Esophagus muscularis mucosa (tissue), 4 donors: ENCODE results near the gene ACVR1B. TPM values are rescaled to one million over a fixed set of nuclear protein-coding genes. Genes with fewer than 3 reads are reported as not detected.

Experiments
- DNase-seq: peaks from one replicate; pipeline ENCODE4 v3.0.0-alpha.2; 2017; ENCODE audit errors: extremely low spot score
- H3K27ac ChIP-seq, 4 donors: fragments of 200-600 bp; sonication (generic); replicated peaks in 1 of 4; 1 replicate in 3 of 4; 2 replicates in 1 of 4; pipeline ENCODE4 v1.5.1; 2016 to 2019; ENCODE audit warnings: mild to moderate bottlenecking in 1 of 4
- H3K27me3 ChIP-seq, 4 donors: fragments of 200-600 bp; sonication (generic); one replicate each; pipeline versions ENCODE4 v1.5.1 to v1.6.0; 2016 to 2019
- H3K36me3 ChIP-seq, 4 donors: fragments of 200-600 bp; sonication (generic); one replicate each; pipeline ENCODE4 v1.5.1; 2016 to 2019
- H3K4me1 ChIP-seq, 4 donors: fragments of 200-600 bp; sonication (generic); one replicate each; pipeline ENCODE4 v1.5.1; 2016 to 2019
- H3K4me3 ChIP-seq, 4 donors: fragments of 200-600 bp; sonication (generic); 1 replicate in 2 of 4; 2 replicates in 2 of 4; pipeline ENCODE4 v1.5.1; 2016 to 2019; ENCODE audit warnings: mild to moderate bottlenecking in 4 of 4, moderate library complexity in 1 of 4
- H3K9me3 ChIP-seq, 4 donors: fragments of 200-600 bp; sonication (generic); 1 replicate in 3 of 4; 2 replicates in 1 of 4; pipeline ENCODE4 v1.5.1; 2016 to 2019
- EP300 ChIP-seq: sonication (generic); formaldehyde crosslinking; IDR thresholded peaks from one replicate; pipeline ENCODE4 v1.6.1; 2017; ENCODE audit warnings: antibody characterized with exemption
- POLR2A ChIP-seq: fragments of 450-650 bp; IDR thresholded peaks from one replicate; pipeline ENCODE4 v1.6.1; 2017; ENCODE audit warnings: antibody characterized with exemption, moderate library complexity, mild to moderate bottlenecking, low read depth
- POLR2AphosphoS5 ChIP-seq, 2 donors: sonication (generic); formaldehyde crosslinking; IDR thresholded peaks; one replicate each; pipeline ENCODE4 v1.6.1; 2017; ENCODE audit warnings: antibody characterized with exemption in 2 of 2
- WGBS: methylation state at CpG from one replicate; pipeline ENCODE4 v1.1.5; 2018; 5-methylcytosine and 5-hydroxymethylcytosine counted together
- intact Hi-C: fragments of 100-400 bp; cut with DNase I; formaldehyde crosslinking; loops from one replicate; pipeline ENCODE4 v1.15.1; 2023
- total RNA-seq, 4 donors: library from RNA; depleted of rRNA; stranded (reverse); fragments of >200 nt; gene quantifications; one replicate each; pipeline versions ENCODE4 v1.1.0 to v1.2.1, GENCODE V29; 2016
- TF ChIP-seq, protein P1 (sequence below), 3 experiments: fragments of 200-600 bp in 2 of 3; fragments of 450-650 bp in 1 of 3; sonication (generic) in 2 of 3; IDR thresholded peaks; one replicate each; pipeline ENCODE4 v1.5.1; 2017 to 2019; ENCODE audit warnings: antibody characterized with exemption in 3 of 3, mild to moderate bottlenecking in 2 of 3, moderate library complexity in 1 of 3

The ACVR1B gene
- total RNA-seq, 4 donors from 2014 or later = 9.1 to 22.4 (median 13.9) TPM

DNA sequence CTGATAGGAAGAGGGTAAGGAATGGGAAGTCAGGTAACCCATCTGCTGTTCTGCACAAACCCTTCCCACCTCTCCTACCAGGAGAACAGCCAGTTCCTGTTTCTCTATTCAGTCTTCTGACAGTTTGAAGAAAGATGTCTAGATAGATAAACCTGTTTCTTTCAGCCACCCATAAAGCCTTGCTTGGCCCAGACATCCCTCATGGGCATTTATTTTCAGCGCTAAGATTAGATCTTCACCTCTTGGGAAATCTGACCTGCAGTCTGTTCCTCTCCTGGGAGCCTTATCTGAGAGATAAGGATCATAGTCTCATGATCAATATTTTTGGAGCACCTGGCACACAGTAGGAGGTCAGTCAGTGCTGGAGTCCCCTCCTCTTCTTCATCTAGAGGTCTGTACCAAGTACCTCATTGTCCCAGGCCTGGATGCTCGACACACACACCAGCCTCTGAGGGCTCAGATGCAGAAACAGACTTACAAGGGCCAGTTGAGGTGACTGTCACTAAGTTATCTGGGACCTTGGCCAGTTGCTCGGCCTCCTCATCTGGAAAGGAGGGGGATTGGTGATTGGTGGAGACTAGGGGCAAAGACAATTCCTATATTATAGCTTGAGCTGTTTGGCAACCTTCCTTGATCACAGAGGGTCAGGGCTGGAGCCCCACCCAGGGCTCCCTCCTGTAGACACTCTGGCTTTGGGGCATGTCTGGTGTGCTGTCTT is 26.0 kb upstream of the ACVR1B start:
- peaks cover 27 to 38% (median 33%) of the 10 kb centered on the region in 4 donors for H3K4me1 ChIP-seq

DNA sequence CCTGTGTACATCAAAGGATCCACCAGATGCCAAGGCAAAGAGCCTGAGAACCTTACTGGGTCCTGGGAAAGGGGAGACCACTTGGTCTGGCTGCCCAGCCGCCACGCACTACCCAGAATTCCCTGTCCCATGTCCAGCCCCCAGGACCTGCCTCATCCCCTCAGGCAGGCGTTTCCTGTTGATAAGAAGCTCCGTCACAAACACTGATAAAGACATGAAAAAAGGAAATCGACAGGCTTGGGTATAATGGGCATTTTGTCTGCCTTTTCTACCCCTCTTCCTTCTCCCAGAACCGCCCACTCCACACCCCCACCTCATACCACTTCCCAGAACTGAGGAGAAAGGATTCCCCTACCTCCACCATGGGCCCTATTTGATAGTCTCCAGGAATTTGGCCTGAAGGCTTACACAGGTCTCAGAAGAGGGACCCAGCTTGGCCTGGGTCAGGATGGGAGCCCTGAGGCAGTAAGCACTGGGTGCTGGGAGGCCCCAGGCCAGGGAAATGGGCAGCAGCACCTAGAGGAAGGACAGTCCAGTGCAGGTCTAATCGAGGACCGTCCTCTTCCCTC is 25.4 kb upstream of the ACVR1B start:
- Histone ChIP-seq H3K36me3 (peaks cover 0 to 6% (median 0%) of the 10 kb centered on the region in 4 donors), H3K27me3 (peaks cover 0 to 8% (median 2%) of the 10 kb centered on the region in 4 donors), H3K4me3 (no peak overlapping the region), H3K27ac (peak overlapping the region in 3 of 4 donors; percentile 0 to 44 (median 27)), H3K4me1 (peaks cover 27 to 38% (median 33%) of the 10 kb centered on the region in 4 donors), H3K9me3 (no peaks in the 10 kb centered on the region)
- DNase-seq = no peak
- TF ChIP-seq EP300 = no peak
- 70% methylated on average over 8 of the region's 8 CpGs for WGBS
- intact Hi-C loops = no loop called here

More for the DNA sequence above, 26.0 kb upstream of the ACVR1B start:
- intact Hi-C loops = no loop called here
- 90% methylated on average over 3 of the region's 3 CpGs for WGBS
- peaks cover 0 to 12% (median 0%) of the 10 kb centered on the region in 4 donors for H3K36me3 ChIP-seq
- H3K27ac ChIP-seq = peak overlapping the region in 2 of 4 donors; percentile 0 to 44
- no peak for DNase-seq
- H3K27me3 ChIP-seq = peaks cover 0 to 8% (median 2%) of the 10 kb centered on the region in 4 donors
- H3K9me3 ChIP-seq = no peaks in the 10 kb centered on the region
- no peak overlapping the region for H3K4me3 ChIP-seq
- no peak for TF ChIP-seq EP300
- no peak for TF ChIP-seq POLR2A
- TF ChIP-seq, protein P1, sequence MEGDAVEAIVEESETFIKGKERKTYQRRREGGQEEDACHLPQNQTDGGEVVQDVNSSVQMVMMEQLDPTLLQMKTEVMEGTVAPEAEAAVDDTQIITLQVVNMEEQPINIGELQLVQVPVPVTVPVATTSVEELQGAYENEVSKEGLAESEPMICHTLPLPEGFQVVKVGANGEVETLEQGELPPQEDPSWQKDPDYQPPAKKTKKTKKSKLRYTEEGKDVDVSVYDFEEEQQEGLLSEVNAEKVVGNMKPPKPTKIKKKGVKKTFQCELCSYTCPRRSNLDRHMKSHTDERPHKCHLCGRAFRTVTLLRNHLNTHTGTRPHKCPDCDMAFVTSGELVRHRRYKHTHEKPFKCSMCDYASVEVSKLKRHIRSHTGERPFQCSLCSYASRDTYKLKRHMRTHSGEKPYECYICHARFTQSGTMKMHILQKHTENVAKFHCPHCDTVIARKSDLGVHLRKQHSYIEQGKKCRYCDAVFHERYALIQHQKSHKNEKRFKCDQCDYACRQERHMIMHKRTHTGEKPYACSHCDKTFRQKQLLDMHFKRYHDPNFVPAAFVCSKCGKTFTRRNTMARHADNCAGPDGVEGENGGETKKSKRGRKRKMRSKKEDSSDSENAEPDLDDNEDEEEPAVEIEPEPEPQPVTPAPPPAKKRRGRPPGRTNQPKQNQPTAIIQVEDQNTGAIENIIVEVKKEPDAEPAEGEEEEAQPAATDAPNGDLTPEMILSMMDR (IDR thresholded peaks at IDR 0.05) = no peak
- TF ChIP-seq POLR2AphosphoS5 (IDR thresholded peaks at IDR 0.05) = no peak

DNA sequence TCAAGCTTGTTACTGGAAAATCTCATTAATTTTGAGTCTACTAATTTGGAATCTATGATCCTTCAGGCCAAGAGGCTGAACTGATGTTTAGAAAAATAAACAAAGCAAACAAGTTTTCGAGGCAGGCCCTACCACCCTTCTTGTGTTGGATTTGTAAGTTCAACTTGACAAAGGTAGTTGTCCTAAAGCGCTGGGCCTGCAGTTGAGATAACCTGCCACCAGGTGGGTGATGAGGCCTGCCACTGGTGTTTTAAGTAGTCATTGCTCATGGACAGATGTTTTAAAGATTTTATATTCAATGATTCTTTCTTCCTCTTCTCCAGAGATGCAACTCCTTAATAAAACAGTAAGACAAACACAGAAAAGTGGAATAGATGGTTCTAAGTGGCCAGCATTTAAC is 24.8 kb upstream of the ACVR1B start:
- no peak for DNase-seq
- H3K4me3 ChIP-seq = no peak overlapping the region
- peaks cover 0 to 8% (median 2%) of the 10 kb centered on the region in 4 donors for H3K27me3 ChIP-seq
- H3K27ac ChIP-seq = peak overlapping the region in 2 of 4 donors; percentile 27 to 44
- peaks cover 0 to under 1% (median 0%) of the 10 kb centered on the region in 4 donors for H3K36me3 ChIP-seq
- 90% methylated on average over 2 of the region's 2 CpGs for WGBS
- no peaks in the 10 kb centered on the region for H3K9me3 ChIP-seq
- H3K4me1 ChIP-seq = peaks cover 26 to 38% (median 33%) of the 10 kb centered on the region in 4 donors
- intact Hi-C loops = no loop called here
- no peak for TF ChIP-seq POLR2A
- TF ChIP-seq, protein P1 (IDR thresholded peaks at IDR 0.05) = peak in 1 of 3 experiments; percentile 38

DNA sequence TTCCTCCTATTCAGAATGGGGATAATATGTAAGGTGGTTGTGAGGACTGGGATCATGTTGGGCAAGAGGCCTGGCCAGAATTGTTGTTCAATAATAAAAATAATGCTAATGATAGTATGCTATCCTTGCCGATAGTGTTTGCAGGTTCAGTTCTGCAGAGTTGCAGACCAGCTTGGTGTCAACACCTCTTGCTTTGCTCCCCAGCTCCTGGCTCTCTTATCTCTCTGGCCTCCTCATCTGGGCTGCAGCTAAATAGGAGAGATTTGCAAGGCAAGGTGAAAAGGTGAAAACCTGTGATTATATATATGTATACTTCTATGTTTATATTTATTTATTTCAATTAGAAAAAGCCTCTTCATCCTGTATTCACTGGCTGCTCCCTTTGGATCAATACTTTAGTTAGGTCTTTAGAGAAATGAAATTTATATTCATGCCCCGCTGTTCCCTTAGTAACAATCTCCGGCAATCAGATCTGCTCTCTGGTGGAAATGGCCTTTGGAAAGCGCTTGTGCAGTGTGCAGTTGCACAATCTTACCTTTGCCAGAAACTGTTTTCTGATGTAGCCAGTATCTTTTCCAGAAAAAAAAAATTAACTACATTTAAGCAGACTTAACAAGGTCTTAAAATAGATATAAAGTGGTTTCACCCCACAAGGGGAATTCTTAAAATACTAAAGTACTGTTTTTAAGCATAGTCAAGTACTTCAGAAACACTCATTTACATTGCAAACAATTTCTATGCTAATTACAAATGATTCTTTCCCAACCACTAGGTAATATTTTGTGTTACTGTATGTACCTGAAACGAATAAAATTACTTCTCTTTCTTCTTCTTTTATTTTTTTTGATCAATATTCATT is 19.1 kb upstream of the ACVR1B start:
- TF ChIP-seq EP300 (no peak), POLR2AphosphoS5 (IDR thresholded peaks at IDR 0.05) (no peak), POLR2A (no peak)
- TF ChIP-seq, protein P1 (IDR thresholded peaks at IDR 0.05) = no peak
- DNase-seq = no peak
- no peak overlapping the region for H3K27ac ChIP-seq
- 87% methylated on average over 5 of the region's 5 CpGs for WGBS
- intact Hi-C loops = no loop called here
- no peaks in the 10 kb centered on the region for H3K27me3 ChIP-seq
- H3K4me1 ChIP-seq = peaks cover 0 to 3% (median 0%) of the 10 kb centered on the region in 4 donors
- H3K9me3 ChIP-seq = no peaks in the 10 kb centered on the region
- no peaks in the 10 kb centered on the region for H3K36me3 ChIP-seq
- no peak overlapping the region for H3K4me3 ChIP-seq

DNA sequence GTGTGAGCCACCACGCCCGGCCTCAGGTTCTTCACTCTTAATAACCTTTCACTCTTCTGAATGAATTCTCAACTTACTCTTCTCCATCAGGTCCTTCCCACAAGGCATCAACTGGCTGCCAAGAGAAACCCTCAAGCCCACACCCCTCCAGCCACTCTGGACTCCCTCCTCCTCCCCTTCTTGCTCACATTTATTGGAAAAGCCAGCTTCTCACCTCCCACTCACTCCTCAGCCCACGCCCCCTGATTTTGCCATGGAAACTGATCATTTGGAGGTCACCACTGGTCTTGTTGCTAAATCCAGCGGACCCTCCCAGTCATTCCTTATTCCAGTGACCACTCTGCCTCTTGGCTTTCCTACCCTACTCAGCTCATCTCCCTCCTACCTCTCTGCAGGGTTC is 17.4 kb upstream of the ACVR1B start:
- Histone ChIP-seq H3K27me3 (peaks cover 0 to 4% (median 0%) of the 10 kb centered on the region in 4 donors), H3K9me3 (no peaks in the 10 kb centered on the region), H3K4me1 (peaks cover 0 to 3% (median 0%) of the 10 kb centered on the region in 4 donors), H3K27ac (no peak overlapping the region), H3K4me3 (no peak overlapping the region), H3K36me3 (no peaks in the 10 kb centered on the region)
- no peak for DNase-seq
- no peak for TF ChIP-seq POLR2A
- TF ChIP-seq, protein P1 (IDR thresholded peaks at IDR 0.05) = no peak
- no peak for TF ChIP-seq EP300
- no peak for TF ChIP-seq POLR2AphosphoS5 (IDR thresholded peaks at IDR 0.05)
- WGBS = 87% methylated on average over 4 of the region's 4 CpGs
- intact Hi-C loops = no loop called here
